Measurements from ENCODE around the gene LSM8. TPM values are rescaled to one million over a fixed set of nuclear protein-coding genes. Genes with fewer than 3 reads are reported as not detected.

The LSM8 gene
- total and polyA plus RNA-seq, 4 donors: 25.9 to 31.3 (median 28.4) TPM

Other genes with a start within 250 kb of the LSM8 start
- under 1 TPM in 1 of 2 donors, not detected in 1; 0.65 TPM for gene ANKRD7, start 40.5 kb downstream of the LSM8 start, total RNA-seq
- 1 to 10 TPM in 1 of 2 donors, not detected in 1; 6.3 TPM for gene ANKRD7, start 40.5 kb downstream of the LSM8 start, polyA plus RNA-seq